Stimulated activated CD8-positive, alpha-beta memory T cell treated with anti-CD3 and anti-CD28 coated beads, Interleukin-4, amount 100 ng/mL, for 1 hour (primary cell): ENCODE data around the gene ATP4A.
"Not testable (repeated sequence)": the region's sequence is repeated elsewhere in the genome, so short reads cannot be mapped to it uniquely, and the experiment has no call there.

Experiments
- DNase-seq, 2 donors: peaks; one replicate each; pipeline ENCODE4 v3.0.0-alpha.2; 2020; ENCODE audit warnings: low read depth in 2 of 2, low spot score in 1 of 2

Gene ATP4A

DNA sequence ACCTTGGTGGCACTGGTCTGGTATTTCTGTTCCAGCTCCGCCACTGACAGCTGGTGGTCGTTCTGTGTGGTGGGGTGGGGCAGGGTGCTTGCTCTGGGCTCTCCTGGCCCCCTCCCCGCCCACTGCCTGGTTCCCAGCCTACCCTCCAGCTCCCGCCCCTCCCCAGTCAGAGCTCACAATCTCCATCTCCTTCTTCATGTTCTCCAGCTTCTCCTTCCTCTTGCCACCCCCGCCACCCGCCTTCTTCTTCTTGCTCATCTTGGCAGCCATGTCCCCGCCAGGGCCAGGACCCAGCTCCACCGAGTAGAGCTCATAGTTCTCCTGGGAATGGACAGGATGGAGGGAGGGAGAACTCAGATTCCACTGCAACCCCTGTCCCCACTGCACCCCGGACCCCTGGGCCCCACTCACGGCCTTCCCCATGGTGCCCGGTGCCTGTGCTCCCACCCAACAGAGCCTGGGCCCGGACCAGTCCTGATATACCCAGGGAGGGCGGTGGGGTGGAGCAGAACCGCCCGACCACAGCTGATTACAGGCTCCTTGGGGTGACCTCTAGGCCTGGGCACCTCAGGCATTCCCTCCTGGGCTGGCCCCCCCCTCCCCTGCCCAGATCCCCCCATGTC, at the start of gene ATP4A:
Gene ATP4A (minus strand): TSS at position 452 of the 623 bp plus-strand sequence. CDS start 29 bp downstream, at position 423.
- no peak for DNase-seq

DNA sequence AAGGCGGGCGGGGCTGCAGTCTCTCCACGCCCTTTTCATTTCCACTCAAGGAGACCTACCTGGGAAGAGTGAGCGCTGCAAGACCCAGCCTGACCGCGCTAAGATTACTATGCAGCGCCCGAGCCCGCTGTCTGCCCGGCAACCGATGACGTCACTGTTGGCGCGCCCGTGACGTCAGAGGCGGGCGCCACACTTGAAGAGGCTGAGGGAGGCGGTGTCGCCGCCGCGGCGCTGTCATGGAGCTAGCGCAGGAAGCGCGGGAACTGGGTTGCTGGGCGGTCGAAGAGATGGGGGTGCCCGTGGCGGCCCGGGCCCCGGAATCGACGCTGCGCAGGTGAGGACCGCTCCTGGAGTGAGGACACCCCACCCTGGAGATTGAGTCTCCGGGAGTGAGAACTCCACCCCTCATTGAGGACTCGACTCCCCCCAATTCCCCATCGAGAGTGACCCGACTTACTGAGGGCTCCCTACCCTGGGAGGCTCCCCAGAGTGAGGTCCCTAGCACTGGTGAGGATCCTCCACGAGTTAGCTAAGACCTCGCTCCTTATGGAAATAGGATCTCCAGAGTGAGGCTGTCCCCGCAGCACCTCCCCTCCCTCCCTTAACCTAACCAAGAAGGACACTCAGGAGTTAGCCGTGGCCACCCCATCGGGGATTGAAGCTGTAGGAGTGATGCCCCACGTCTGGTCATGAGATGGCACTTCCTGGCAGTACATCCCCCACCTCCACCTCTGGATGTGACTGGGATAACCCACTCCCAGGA, 49.3 kb upstream of the ATP4A start, which contains the start of gene HAUS5:
Gene HAUS5 (plus strand): TSS at position 177 of the 763 bp plus-strand sequence. CDS start 60 bp downstream, at position 237.
- DNase-seq, result peak; percentile 90

- no peak for DNase-seq
Measured at GRCh38 chr19:35612224-35612558, 48.7 kb upstream of the ATP4A start.

DNA sequence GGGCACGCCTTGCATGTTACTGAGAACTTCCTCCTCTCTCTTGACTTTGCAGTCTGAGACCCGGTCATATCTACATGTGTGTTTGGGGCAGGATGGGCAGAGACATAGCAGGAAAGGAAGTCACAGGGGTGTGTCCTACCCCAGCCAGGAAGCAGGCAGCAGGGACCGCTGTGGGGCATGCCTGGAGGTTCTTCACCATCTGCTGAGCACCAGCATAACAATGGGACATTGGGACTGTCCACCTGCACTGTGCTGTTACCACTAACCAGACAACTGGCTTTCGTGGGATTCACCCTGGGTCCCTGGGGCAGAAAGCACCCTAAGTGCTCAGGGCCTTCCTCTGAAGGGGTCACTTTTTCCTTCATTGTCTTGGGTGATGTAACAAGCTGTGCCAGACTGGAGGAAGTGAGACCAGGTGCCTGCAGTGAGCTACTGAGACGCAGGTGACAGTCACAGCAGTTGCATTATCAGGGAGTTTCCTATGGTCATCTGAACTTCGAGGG, 46.4 kb upstream of the ATP4A start:
- no peak for DNase-seq

GRCh38 chr19:35608251-35608650, 44.8 kb upstream of the ATP4A start:
- no peak for DNase-seq

DNA sequence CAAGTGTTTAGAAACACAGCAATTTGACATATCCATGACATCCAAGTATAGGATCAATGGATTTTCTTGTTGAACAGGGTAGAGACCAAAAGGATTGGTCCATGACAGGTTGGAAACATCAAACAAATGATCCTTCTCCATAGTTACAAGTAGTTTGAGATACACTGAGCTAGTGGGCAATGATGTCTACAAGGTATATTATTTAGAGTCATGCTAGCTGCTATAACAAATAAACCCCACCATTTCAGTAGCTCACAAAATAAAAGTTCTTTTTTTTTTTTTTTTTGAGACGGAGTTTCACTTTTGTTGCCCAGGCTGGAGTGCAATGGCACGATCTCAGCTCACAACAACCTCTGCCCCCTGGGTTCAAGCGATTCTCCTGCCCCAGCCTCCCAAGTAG, 44.2 kb upstream of the ATP4A start:
- DNase-seq, result no peak

DNA sequence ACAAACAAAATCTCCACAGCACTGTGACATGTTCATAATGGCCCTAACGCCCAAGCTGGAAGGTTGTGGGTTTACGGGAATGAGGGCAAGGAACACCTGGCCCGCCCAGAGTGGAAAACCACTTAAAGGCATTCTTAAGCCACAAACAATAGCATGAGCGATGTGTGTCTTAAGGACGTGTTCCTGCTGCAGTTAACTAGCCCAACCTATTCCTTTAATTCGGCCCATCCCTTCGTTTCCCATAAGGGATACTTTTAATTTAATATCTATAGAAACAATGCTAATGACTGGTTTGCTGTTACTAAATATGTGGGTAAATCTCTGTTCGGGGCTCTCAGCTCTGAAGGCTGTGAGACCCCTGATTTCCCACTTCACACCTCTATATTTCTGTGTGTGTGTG, 43.7 kb upstream of the ATP4A start:
- DNase-seq, result not testable (repeated sequence)

- not testable (repeated sequence) for DNase-seq
Measured at GRCh38 chr19:35604436-35604835, 41.0 kb upstream of the ATP4A start.

- DNase-seq, result no peak
Measured at GRCh38 chr19:35601971-35602370, 38.5 kb upstream of the ATP4A start.

DNA sequence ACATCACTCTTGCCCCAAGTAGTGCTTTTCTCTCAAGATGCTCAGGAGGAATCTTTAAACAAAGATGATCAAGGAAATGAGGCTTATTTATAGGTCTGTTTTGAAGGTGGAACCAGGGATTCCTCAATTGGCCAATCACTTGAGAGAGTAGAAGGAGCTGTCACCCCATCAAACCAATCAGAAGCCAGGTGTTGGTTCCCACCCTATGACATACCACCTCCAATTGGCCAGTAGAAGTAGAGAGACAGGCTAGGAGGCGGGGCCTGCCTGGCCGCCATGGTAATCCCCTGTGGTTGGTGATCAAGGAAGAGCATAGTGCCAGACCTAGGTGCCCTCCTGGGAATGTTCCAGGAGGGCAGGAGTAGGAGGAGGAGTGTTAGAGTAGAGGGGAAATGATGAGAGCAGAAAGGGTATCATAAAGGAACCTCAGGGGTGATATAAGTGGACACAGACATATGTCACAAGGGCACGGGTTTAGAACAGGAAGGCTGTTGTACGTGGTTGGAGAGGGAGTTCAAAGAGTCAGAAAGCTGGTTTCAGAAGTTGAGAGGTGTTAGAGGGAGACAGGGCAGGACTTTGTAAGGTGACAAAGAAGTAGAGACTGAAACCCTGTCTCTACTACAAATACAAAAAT, 33.0 kb upstream of the ATP4A start:
- DNase-seq, result no peak

- DNase-seq, result no peak
Measured at GRCh38 chr19:35595928-35596327, 32.5 kb upstream of the ATP4A start.

GRCh38 chr19:35595026-35595425, 31.6 kb upstream of the ATP4A start:
- DNase-seq, result not testable (repeated sequence)

GRCh38 chr19:35592226-35592625, 28.8 kb upstream of the ATP4A start:
- DNase-seq, result no peak

DNA sequence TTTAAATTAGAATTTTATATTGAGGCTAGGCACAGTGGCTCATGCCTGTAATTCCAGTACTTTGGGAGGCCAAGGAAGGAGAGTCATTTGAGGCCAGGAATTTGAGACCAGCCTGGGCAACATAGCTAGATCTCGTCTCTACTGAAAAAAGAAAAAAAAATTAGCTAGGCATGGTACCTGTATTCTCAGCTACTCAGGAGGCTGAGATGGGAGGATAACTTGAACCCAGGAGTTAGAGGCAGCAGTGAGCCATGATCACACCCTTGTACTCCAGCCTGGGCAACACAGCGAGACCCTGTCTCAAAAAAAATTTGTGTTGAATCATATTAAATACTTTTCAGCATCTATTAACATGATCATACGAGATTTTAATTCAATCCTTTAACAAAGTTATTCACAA, 27.4 kb upstream of the ATP4A start:
- DNase-seq, result no peak

DNA sequence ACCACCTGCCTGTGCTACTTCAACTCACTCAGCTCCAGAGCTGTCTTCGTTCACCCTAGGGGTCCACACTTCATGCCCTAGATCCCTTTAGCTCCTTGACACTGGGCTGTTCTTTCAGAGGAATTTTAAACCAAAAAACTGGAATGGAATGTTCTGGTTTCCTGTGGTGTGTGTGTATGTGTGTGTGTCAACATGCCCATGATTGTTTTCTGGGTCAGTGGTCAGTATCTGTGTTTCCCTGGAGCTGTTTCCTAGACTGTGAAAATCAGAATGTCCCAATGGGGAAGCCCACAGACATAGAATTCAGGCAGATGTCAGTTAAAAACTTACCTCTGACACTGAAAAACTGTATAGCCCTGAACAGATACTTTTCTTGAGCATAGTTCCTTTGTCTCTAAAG, 23.9 kb upstream of the ATP4A start:
- no peak for DNase-seq

DNA sequence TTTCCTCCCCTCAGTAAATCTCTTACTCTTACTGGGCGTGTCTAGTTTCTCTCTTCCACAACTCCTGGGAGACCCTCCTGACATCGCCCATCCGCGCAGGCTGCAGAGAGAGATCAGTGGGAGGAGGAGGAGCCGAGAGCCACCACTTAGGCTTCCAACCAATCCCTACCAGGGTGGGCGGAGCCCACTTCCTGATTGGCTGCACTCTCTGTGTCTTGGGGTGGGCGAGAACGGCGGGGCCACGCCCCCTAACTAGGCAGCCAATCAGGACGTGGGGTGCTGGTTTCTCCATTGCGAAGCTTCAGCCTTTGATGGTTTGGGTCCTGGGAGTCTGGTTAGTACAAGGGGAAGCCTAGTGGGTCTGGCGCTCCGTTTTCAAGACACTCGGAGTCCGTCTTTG, 22.4 kb upstream of the ATP4A start, which contains the start of gene PMIS2:
Gene PMIS2 (plus strand): TSS at position 326 of the 400 bp plus-strand sequence. CDS start 87 bp downstream, outside the sequence.
- no peak for DNase-seq

DNA sequence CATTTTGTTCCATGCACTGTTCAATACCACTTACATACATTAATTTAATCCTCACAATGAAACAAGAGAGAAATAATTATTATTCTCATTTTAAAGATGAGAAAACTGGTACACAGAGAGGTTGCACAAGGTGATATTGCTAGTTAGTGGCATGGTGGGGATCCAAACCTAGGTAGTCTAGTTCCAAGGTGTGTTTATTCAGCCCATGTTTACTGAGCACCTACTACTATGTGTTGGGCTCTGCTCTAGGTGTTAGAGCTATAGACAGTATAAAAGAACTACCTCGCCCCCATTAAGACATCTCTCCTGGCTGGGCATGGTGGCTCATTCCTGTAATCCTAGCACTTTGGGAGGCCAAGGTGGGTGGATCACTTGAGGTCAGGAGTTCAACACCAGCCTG, 19.3 kb upstream of the ATP4A start:
- DNase-seq, result no peak

- no peak for DNase-seq
Measured at GRCh38 chr19:35578707-35579106, 15.2 kb upstream of the ATP4A start.

DNA sequence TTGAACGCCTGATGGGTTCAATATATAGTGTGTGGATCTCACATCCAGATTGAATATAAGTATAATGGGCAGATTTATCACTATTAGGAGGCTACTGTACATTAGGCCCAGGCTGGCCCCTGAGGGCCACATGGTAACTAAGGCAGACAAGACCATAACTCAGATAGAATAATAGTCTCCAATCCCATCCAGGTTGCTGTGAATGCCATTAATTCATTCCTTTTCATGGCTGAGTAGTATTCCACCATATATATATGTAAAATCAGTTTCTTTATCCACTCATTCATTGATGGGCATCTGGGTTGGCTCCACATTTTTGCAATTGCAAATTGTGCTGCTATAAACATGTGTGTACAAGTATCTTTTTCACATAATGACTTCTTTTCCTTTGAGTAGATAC, 14.5 kb upstream of the ATP4A start:
- no peak for DNase-seq

- DNase-seq, result no peak
Measured at GRCh38 chr19:35571406-35571965, 8.0 kb upstream of the ATP4A start.

GRCh38 chr19:35569281-35569781, 5.9 kb upstream of the ATP4A start:
- no peak for DNase-seq
